ENCODE results near the gene STAC2.
"Not testable (repeated sequence)": the region's sequence is repeated elsewhere in the genome, so short reads cannot be mapped to it uniquely, and the experiment has no call there.

The STAC2 gene

GRCh38 chr17:39186481-39187002 lies 39.2 kb downstream of the STAC2 start:
- no peak for FAIRE-seq

GRCh38 chr17:39183720-39184119 lies 42.0 kb downstream of the STAC2 start:
- FAIRE-seq, result no peak

GRCh38 chr17:39183045-39183444 lies 42.7 kb downstream of the STAC2 start:
- FAIRE-seq, result no peak

- FAIRE-seq, result no peak
Observed at GRCh38 chr17:39181303-39181702, 44.4 kb downstream of the STAC2 start.

DNA sequence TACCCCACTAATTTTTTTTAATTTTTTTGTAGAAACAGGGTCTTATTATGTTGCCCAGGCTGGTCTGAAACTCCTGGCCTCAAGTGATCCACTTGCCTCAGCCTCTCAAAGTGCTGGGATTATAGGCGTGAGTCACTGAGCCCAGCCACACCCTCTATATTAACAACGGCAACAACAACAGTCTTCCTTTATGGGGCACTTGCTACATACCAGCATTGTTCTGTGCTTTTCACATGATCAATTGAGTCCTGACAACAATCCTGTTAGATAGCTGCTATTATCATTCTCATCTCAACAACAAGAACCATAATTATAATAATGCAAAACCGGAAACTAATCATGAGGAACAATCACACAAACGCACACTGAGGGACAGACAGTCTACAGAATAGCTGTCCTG lies 47.2 kb downstream of the STAC2 start:
- no peak for FAIRE-seq

GRCh38 chr17:39177256-39177655 lies 48.5 kb downstream of the STAC2 start:
- FAIRE-seq, result no peak

DNA sequence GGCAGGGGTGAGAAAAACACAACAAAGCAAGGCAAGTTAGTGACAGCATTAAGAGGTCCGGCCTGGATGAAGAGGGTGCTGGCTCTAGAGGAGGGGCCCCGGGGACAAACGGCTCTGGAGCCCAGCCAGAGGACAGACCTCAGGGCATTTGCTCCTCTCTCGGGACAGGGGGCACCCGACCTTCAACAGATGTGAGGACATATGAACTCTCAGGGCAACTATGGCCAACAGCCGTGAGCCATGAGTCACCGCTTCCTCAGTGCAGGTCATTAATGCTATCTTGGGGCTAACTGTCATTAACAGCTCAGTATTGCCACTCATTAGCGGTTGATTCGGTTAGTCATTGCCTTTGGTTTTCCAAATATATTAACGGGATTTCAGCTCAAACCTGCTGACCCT lies 50.1 kb downstream of the STAC2 start:
- no peak for FAIRE-seq

GRCh38 chr17:39174920-39175694 lies 50.6 kb downstream of the STAC2 start:
- FAIRE-seq, result no peak

DNA sequence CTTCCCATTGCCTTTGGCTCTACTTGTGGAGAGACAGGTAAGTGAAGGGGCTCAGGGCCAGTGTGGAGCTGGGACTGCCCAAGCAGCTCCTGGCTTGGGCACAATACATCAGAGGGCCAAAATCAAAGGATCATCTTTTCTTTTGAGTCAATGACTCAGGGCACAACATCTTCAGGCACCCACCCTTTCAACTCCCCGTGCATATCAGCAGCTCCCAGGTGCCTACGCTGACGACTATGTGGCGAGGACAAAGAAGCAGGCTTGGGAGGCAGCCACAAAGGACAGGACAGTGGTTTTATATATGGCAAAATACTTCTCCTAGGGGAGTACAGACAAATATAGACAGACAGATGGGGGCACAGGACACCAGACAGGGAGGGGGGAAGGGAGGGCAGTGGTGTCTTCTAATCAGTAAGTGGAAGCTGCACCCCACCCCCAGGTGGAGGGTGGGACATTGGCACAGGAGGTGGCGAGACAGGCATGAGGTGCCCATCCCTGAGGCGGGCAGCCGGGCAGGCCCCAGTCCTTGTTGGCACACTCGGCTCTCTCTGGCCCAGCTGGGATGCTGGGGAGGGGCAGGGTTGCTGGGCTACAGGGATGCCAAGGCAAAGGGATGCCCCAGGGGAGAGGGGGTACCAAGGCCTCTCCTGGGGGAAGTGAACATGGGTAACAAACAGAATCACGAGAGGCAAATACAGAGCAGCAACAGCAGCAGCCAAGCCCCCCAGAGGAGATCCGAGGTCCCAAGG lies 52.0 kb downstream of the STAC2 start:
- no peak for FAIRE-seq

DNA sequence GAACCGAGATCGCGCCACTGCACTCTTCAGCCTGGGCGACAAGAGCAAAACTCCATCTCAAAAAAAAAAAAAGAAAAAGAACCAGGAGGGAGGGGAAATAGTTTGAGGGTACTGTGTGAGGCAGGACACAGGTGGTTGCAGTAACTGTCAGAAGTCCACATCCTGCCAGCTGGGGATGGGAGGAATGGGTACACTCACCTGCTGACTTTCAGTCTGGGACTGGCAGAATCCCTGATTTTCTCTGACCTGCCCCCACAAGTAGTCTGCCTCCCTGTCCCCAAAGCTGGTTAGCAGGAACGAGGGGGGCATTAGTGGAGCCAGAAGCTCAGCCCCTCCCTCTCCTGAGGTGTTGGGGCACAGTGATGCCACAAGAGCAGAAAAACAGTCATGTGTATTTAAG lies 52.7 kb downstream of the STAC2 start:
- FAIRE-seq, result no peak

GRCh38 chr17:39171933-39172332 lies 53.8 kb downstream of the STAC2 start:
- no peak for FAIRE-seq

DNA sequence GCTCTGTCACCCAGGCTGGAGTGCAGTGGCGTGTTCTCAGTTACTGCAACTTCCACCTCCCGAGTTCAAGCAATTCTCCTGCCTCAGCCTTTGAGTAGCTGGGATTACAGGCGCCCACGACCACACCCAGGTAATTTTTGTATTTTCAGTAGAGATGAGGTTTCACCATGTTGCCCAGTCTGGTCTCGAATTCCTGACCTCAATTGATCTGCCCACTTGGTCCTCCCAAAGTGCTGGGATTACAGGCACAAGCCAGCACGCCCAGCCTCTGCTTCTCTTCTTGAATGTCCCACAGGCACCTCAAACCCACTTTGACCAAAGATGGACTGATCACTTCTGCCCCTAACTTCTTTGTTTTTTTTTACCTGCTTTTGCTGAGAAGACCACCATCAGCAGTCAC lies 55.2 kb downstream of the STAC2 start:
- no peak for FAIRE-seq

- no peak for FAIRE-seq
Observed at GRCh38 chr17:39170109-39170508, 55.6 kb downstream of the STAC2 start.

DNA sequence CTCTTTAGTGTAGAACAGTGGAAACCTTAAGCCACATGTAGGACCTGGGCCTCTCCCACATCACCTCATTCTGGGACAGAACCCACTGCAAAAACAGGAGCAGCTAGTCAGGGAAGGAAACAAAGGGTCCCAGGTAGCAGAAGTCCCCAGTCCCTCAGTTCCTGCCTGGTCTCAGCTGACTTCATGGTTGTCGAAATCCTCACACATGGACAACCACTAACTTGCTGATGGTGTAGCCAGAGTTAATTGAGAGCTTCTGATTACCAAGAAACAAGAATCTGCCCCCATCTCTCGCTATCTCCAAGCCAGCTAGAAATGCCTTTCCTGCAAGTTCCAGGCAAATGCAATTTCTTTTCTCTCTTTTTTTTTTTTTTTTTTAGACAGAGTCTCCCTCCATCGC lies 56.2 kb downstream of the STAC2 start:
- no peak for FAIRE-seq

- no peak for FAIRE-seq
Observed at GRCh38 chr17:39169101-39169500, 56.6 kb downstream of the STAC2 start.

- not testable (repeated sequence) for FAIRE-seq
Observed at GRCh38 chr17:39168503-39168902, 57.2 kb downstream of the STAC2 start.

DNA sequence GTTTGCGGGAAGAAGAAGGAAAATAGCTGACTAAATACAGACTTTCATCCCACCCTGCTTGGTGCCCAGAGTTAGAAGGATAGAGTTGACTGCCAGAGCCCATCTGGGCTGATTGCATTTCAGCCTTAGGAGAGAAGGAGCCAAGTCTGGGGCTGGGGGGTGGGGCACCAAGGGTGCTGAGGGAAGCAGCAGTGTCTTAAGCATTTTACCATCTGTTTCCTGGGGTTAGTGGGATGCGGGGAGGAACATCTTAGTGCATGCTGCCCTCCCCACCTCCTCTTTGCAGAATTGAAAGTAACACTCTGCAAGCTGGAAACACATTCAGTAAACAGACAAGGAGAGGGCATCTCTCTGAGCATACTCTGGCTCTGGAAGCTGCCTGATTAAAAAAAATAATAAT lies 58.3 kb downstream of the STAC2 start:
- FAIRE-seq, result no peak

DNA sequence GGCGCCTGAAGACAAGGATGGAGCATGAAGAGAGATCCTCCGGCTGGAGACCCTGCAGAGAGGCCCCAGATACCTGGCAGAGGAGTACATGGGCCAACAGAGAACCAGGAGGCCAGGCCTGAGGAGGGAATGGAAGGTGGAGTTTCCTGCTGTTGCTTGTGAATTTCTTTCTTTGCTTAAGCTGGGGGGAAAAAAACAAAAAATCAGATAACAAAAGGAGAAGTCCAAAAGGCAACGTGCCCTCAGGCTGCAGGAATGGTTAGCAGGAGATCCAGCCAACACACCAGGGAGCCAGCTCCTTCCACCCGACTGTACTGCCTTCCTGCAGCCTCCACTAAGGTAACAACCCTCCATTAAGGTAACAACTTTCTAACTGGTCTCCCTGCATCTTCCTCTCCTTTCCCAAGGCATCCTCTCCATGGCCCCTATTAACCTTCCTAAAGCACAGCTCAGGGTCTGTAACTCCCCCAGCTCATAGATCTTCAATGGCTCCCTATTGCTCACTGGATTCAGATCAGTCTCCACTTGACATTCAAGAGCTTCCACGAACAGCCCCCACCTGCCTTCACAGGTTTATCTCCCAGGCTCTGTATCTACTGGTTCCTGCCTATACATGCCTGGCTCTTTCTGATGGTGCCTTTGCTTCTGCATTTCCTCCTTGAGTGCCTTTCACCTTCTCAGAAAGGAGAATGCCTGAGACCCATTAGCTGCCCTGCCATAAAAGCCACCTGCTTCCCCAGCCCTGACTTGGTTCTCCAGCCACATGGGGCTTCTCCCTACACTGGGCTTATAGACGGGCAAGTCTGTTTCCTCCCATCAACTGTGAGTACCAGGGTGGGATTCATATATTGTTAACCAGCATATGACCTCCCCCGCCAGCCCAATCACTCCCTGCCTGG lies 59.1 kb downstream of the STAC2 start:
- FAIRE-seq, result no peak

DNA sequence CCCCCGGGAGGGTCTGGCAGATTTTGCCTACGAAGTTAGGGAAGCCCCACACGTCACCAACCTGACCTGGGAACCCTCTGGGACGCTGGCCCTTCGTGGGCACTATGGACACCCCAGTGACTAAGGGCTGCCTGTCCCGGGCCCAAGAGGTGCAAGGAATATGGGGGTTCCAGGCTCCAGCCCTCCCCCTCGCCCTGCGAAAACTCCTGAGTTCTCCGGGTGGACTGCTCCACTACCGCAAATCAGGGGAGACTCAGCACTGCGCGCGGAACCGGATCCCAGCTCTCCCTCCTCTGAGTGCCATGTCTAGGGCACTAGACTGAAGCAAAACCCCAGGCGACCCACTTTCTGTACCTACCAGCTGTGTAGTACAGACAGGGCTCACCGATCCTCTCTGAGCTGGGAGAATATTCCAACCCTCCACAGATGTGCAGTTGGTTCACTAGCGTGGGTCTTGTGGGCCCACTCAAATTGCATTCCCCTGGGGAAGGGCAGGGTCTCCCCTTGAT lies 59.9 kb downstream of the STAC2 start, which contains the start of gene ARL5C:
Gene ARL5C (minus strand): TSS at position 321 of the 509 bp plus-strand sequence. CDS start 401 bp downstream, outside the sequence.
- FAIRE-seq, result no peak

GRCh38 chr17:39165178-39165840 lies 60.4 kb downstream of the STAC2 start:
- no peak for FAIRE-seq

DNA sequence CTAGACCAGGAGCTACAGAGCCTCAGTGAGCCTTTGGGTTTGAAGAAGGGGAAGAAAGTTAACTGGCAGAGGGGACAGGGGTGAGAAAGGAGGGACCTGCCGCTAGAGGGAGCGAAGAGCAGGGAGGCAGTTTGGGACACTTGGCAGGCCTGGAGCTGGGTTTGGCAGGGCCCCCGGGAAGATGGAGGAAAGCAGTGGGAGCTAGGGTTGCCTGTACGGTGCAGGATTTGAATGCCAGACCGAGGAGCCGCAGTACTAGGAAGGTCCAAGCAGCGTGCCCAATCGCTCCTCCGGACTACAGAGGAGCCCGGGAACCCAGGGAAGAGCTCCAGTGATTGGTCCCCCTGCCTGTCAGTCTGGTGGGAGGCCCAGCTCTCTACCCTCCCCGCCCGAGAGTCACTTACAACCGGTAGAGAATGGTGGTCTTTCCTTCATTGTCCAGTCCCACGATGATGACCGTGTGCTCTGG lies 61.0 kb downstream of the STAC2 start:
- no peak for FAIRE-seq

DNA sequence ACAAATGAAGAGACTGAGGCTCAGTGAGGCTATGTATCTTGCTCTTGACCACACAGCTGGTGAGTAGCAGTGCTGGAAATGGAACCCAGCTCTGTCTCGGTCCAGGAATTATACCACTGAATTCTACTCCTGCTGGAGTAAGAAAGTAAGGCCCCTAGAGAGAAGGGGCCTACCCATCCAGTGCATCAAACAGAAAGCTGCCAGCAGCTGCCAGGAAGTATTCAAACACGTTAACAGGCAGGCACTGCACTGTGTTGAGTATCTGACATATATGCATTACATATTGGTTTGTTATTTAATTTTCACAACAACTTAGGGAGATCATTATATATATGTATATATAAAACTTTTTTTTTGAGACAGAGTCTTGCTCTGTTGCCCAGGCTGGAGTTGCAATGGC lies 63.8 kb downstream of the STAC2 start:
- no peak for FAIRE-seq

Data from TTC549 (cell line).